GM04504 (cell line): ENCODE measurements around the gene DHRS2.

Source experiments
- DNase-seq: peaks from one replicate; pipeline ENCODE4 v3.0.0-alpha.2; 2012; ENCODE audit warnings: low read depth

DHRS2 gene

GRCh38 chr14:23612802-23613201 is 23.4 kb upstream of the DHRS2 start:
- DNase-seq, result no peak

- DNase-seq, result no peak
Measured at GRCh38 chr14:23613242-23614070, 22.7 kb upstream of the DHRS2 start.

- no peak for DNase-seq
Measured at GRCh38 chr14:23614395-23614828, 21.8 kb upstream of the DHRS2 start.

GRCh38 chr14:23615856-23616255 is 20.3 kb upstream of the DHRS2 start:
- no peak for DNase-seq

GRCh38 chr14:23617539-23617938 is 18.6 kb upstream of the DHRS2 start:
- DNase-seq, result no peak

- no peak for DNase-seq
Measured at GRCh38 chr14:23618415-23618988, 17.7 kb upstream of the DHRS2 start.

- no peak for DNase-seq
Measured at GRCh38 chr14:23620177-23620702, 15.9 kb upstream of the DHRS2 start.

- no peak for DNase-seq
Measured at GRCh38 chr14:23621204-23621931, 14.8 kb upstream of the DHRS2 start.

GRCh38 chr14:23621932-23622730 is 14.0 kb upstream of the DHRS2 start:
- no peak for DNase-seq

- no peak for DNase-seq
Measured at GRCh38 chr14:23622990-23623389, 13.2 kb upstream of the DHRS2 start.

GRCh38 chr14:23623962-23624361 is 12.2 kb upstream of the DHRS2 start:
- DNase-seq, result no peak

- DNase-seq, result no peak
Measured at GRCh38 chr14:23624830-23625404, 11.2 kb upstream of the DHRS2 start.

- DNase-seq, result no peak
Measured at GRCh38 chr14:23626946-23627345, 9.2 kb upstream of the DHRS2 start.

- no peak for DNase-seq
Measured at GRCh38 chr14:23627961-23628360, 8.2 kb upstream of the DHRS2 start.

GRCh38 chr14:23629204-23629603 is 7.0 kb upstream of the DHRS2 start:
- no peak for DNase-seq

- no peak for DNase-seq
Measured at GRCh38 chr14:23629832-23630396, 6.2 kb upstream of the DHRS2 start.

- no peak for DNase-seq
Measured at GRCh38 chr14:23630687-23631086, 5.5 kb upstream of the DHRS2 start.

GRCh38 chr14:23631234-23631633 is 4.9 kb upstream of the DHRS2 start:
- DNase-seq, result no peak

- peak; percentile 57 for DNase-seq
Measured at GRCh38 chr14:23631702-23632460, 4.3 kb upstream of the DHRS2 start.

GRCh38 chr14:23632461-23633159 is 3.6 kb upstream of the DHRS2 start:
- DNase-seq, result no peak
